RWPE2 (cell line): ENCODE measurements around the gene CIPC.

Source experiments
- ATAC-seq: fragments of 200-7000 bp; cut with Tn5 transposase; 3 replicates; pipeline ENCODE4 v1.9.1; 2021; ENCODE audit warnings: low read depth
- DNase-seq: peaks from one replicate; pipeline ENCODE4 v3.0.0-alpha.2; 2020; ENCODE audit warnings: low spot score
- H3K27ac ChIP-seq: fragments of 450-650 bp; 2 replicates; pipeline ENCODE4 v1.5.1; 2017; ENCODE audit warnings: mild to moderate bottlenecking; ENCODE audit not compliant: poor library complexity, severe bottlenecking
- H3K27me3 ChIP-seq: fragments of 250-450 bp; sonication (Bioruptor Pico); 2 replicates; pipeline ENCODE4 v1.5.1; 2021; ENCODE audit warnings: mild to moderate bottlenecking, moderate library complexity; ENCODE audit not compliant: insufficient read depth, poor library complexity, severe bottlenecking
- H3K36me3 ChIP-seq: fragments of 250-450 bp; sonication (Bioruptor Pico); 2 replicates; pipeline ENCODE4 v1.5.1; 2020; ENCODE audit warnings: low read depth, mild to moderate bottlenecking, moderate library complexity
- H3K4me1 ChIP-seq: fragments of 250-450 bp; sonication (Bioruptor Pico); 2 replicates; pipeline ENCODE4 v1.5.1; 2021; ENCODE audit warnings: mild to moderate bottlenecking, moderate library complexity; ENCODE audit not compliant: insufficient read depth, poor library complexity, severe bottlenecking
- H3K4me3 ChIP-seq: fragments of 250-450 bp; sonication (Bioruptor Pico); 2 replicates; pipeline ENCODE4 v1.5.1; 2021; ENCODE audit warnings: mild to moderate bottlenecking, moderate library complexity; ENCODE audit not compliant: severe bottlenecking
- H3K9me3 ChIP-seq: fragments of 250-450 bp; sonication (Bioruptor Pico); 2 replicates; pipeline ENCODE4 v1.5.1; 2021; ENCODE audit warnings: mild to moderate bottlenecking, moderate library complexity; ENCODE audit not compliant: severe bottlenecking
- TF ChIP-seq, protein P1 (sequence below): fragments of 450-650 bp; IDR thresholded peaks from one replicate; pipeline ENCODE4 v1.5.1; 2017; ENCODE audit warnings: mild to moderate bottlenecking, moderate library complexity; ENCODE audit not compliant: poor library complexity, severe bottlenecking

The CIPC gene

DNA sequence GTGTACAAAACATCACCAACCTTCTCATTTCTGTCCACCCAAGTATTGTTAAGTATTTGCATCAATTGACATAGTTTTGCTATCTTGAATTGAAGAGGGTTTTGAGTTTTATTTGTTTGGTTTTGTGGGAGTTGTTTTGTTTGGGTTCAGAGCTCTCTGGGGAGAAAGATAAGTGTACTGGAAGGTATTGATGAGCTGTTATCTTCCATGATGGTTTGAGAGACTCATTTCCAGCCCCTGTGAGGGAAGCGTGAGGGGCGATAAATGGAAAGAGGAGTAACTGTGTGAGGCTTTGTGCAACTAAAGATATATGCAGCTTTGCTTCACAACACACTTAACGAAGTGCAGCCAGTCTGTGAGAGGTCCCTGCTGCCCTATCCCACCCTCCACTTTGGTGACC lies 15.7 kb upstream of the CIPC start:
- Histone ChIP-seq H3K27me3 (no peaks in the 10 kb centered on the region), H3K36me3 (no peaks in the 10 kb centered on the region), H3K27ac (no peak overlapping the region), H3K4me3 (no peak overlapping the region), H3K9me3 (no peaks in the 10 kb centered on the region), H3K4me1 (no peaks in the 10 kb centered on the region)
- TF ChIP-seq, protein P1, sequence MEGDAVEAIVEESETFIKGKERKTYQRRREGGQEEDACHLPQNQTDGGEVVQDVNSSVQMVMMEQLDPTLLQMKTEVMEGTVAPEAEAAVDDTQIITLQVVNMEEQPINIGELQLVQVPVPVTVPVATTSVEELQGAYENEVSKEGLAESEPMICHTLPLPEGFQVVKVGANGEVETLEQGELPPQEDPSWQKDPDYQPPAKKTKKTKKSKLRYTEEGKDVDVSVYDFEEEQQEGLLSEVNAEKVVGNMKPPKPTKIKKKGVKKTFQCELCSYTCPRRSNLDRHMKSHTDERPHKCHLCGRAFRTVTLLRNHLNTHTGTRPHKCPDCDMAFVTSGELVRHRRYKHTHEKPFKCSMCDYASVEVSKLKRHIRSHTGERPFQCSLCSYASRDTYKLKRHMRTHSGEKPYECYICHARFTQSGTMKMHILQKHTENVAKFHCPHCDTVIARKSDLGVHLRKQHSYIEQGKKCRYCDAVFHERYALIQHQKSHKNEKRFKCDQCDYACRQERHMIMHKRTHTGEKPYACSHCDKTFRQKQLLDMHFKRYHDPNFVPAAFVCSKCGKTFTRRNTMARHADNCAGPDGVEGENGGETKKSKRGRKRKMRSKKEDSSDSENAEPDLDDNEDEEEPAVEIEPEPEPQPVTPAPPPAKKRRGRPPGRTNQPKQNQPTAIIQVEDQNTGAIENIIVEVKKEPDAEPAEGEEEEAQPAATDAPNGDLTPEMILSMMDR = no peak
- DNase-seq = no peak
- no peak for ATAC-seq

DNA sequence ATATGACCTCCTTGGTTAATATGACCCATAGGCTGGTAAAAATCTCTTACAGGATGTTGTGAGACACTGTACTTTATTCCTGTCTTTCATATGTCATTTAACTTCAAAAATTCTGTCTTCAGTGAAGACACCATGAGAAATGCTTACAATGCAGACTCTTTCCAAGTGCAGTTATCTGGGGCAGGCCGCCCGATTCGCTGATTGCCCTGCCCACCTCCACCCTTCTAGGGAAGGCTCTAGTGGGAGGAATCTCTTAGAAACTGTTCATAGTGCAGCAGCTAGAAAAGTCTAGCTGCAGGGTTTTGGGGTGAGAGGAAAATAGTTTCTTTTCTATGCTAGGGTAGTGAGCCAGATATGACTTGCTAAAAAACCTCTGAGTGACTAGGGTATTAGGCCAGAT lies 15.0 kb upstream of the CIPC start:
- DNase-seq (no peak), ATAC-seq (no peak)

DNA sequence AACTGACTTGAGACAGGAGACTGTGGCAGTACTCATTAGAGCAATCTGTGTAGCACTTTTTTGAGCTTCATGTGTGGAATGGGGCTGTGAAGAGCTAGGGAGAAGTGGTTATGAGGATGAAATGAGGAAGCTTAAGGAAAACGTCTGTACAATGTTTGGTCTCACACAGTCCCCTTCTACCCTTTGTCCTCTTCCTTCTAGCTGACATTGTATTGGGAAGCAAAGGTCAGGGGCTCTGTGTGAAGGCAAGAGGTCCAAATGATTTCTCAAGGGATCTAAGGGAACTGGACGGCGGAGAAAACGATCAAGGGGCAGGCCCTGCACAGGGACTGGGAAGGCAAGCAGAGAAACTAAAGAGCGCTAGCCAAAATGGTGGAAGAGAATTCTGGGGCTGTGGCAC lies 13.1 kb upstream of the CIPC start:
- Histone ChIP-seq H3K4me1 (peaks cover 14% of the 10 kb centered on the region), H3K9me3 (no peaks in the 10 kb centered on the region), H3K27me3 (no peaks in the 10 kb centered on the region), H3K36me3 (no peaks in the 10 kb centered on the region), H3K27ac (no peak overlapping the region), H3K4me3 (no peak overlapping the region)
- TF ChIP-seq, protein P1 = no peak
- no peak for DNase-seq
- ATAC-seq = no peak

More for the DNA sequence above, 15.0 kb upstream of the CIPC start:
- peaks cover 7% of the 10 kb centered on the region for H3K4me1 ChIP-seq
- no peak overlapping the region for H3K27ac ChIP-seq
- H3K9me3 ChIP-seq = no peaks in the 10 kb centered on the region
- TF ChIP-seq, protein P1 = no peak
- H3K4me3 ChIP-seq = no peak overlapping the region
- H3K36me3 ChIP-seq = no peaks in the 10 kb centered on the region
- H3K27me3 ChIP-seq = no peaks in the 10 kb centered on the region

DNA sequence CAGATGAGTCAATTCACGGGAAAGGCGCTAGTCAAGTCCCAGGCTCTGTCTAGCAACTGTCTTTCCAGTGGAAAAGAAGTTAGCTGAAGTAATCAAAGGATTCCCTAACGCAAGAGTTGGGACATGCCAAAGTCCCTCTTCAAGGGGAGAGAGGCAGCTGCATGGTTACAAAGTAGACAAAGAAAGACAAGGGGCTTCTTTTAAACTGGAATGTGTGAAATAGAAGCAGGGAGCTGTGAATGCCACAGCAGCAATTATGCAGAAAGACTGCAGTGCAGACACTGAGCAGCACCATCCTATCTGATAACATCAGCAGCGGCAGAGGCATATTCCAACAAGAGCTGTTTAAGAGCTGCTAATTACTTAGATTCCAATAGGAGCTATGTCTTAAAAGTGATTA lies 12.5 kb upstream of the CIPC start:
- Histone ChIP-seq H3K27me3 (no peaks in the 10 kb centered on the region), H3K9me3 (no peaks in the 10 kb centered on the region), H3K4me1 (peaks cover 14% of the 10 kb centered on the region), H3K4me3 (no peak overlapping the region), H3K36me3 (no peaks in the 10 kb centered on the region), H3K27ac (no peak overlapping the region)
- DNase-seq (no peak), ATAC-seq (no peak)
- TF ChIP-seq, protein P1 = no peak

DNA sequence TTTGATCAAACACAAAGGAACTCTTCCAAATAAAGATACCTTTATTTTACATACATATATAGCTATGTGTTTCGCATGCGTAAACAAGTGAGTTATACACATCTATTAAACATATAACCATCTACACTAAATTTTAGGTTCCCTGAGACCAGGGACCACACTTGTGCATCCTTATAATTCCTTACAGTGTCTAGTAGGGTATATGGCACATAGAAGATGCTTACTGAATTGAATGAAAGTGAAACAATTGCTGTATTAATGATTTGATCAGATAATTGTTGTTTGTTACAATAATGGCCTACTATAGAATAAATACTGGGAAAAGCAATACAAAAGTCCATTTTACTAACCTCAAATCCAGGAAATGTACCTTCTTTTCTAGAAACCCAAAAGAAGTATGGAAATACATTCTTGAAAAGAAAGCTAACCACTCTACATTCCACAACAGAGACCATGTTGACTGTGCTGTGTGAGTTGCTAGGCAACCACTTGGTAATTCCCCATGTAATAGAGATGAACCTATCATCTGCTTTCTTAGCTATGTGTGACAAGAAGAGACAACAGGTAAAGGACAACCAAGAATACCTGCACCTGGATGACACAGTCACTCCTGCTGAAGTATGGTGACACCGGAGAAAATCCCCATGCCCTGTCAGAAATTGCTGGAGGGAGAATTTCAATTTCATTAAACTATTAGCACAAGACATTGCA lies 11.9 kb upstream of the CIPC start:
- ATAC-seq (peak; percentile 36; the same call in 1 of the 3 replicates), DNase-seq (no peak)
- Histone ChIP-seq H3K27me3 (no peaks in the 10 kb centered on the region), H3K4me3 (no peak overlapping the region), H3K36me3 (no peaks in the 10 kb centered on the region), H3K4me1 (peaks cover 14% of the 10 kb centered on the region), H3K27ac (no peak overlapping the region), H3K9me3 (no peaks in the 10 kb centered on the region)
- TF ChIP-seq, protein P1 = no peak
